NCI-H2107 treated with DMSO at 0.1 percent for 48 hours (cell line): ENCODE data around the gene PTPN21.
A peak's percentile ranks its signal among the peaks of the same experiment; 100 is the strongest.

Source experiments
- DNase-seq: peaks from one replicate; lab custom pipeline; 2025; ENCODE audit not compliant: unreplicated experiment; lab: John Stamatoyannopoulos, UW

The PTPN21 gene

GRCh38 chr14:88554457-88555286 lies at the start of gene PTPN21:
TSS of gene PTPN21 (minus strand) at chr14:88555007. CDS start at chr14:88550417, 4,590 bp downstream.
- DNase-seq = no peak

DNA sequence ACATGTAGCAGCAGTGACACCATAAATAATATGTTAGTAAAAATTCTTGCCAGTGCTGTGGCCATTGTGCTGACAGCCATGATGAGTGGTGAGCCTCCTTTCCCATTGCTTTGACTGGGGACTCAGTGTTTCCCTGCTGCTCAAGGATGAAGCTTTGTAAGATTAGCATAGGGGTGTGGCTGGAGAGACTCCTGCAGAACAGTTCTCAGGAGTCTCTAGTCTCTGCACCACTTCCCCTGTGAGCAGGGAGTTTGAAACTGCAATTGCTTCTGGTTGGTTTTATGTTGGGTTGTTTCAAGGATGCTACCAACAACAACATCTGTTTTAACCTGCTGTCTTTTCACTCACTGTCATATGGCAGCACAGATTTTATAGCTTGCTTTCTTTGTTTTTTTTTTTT lies 49.4 kb upstream of the PTPN21 start:
- no peak for DNase-seq

- no peak for DNase-seq
These were observed 45.1 kb upstream of the PTPN21 start for GRCh38 chr14:88599761-88600439.

DNA sequence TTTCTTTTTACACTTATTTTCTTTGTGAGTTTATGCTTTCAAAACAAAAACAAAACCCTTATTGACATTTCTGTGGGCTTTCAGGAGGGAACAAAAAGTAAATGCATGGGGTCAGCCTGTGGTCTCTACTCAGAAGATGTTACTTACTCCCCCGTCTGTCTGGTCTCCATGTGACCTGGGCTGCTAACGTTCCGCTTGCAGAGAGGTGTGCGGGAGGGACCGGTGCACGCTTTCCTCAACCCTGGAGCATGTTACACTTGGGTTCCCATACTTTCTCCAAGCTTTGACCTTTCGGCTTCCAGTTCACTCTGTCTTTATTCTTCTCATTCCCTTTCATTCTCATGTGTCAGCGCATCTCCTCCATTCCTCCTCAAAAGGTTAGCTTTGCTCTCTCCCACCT lies 44.5 kb upstream of the PTPN21 start:
- no peak for DNase-seq

- no peak for DNase-seq
These were observed 43.4 kb upstream of the PTPN21 start for GRCh38 chr14:88598097-88598675.

GRCh38 chr14:88597601-88598000 lies 42.8 kb upstream of the PTPN21 start:
- DNase-seq = no peak

GRCh38 chr14:88597038-88597437 lies 42.2 kb upstream of the PTPN21 start:
- DNase-seq = no peak

GRCh38 chr14:88592031-88592430 lies 37.2 kb upstream of the PTPN21 start:
- peak; percentile 24 for DNase-seq

DNA sequence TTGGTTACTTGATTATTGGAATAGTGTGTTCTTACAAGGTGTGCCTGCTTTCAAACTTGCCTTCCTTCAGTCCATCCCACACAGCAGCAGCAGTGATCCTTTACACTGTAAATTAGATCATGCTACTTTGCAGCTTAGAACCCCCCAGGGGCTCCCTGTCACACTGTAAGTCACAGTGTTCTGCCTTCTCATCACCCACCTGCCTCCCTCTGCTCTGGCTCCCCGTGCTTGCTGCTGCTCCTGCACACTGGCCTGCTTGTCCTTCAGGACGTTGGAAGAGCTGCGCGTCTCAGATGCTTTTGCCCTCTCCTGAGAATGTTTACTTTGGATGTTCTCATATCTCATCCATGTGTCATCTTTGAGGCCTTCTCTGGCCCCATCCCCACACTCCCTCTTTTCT lies 35.4 kb upstream of the PTPN21 start:
- no peak for DNase-seq

GRCh38 chr14:88588081-88588480 lies 33.3 kb upstream of the PTPN21 start:
- DNase-seq = no peak

GRCh38 chr14:88584451-88584850 lies 29.6 kb upstream of the PTPN21 start:
- DNase-seq = peak; percentile 34

DNA sequence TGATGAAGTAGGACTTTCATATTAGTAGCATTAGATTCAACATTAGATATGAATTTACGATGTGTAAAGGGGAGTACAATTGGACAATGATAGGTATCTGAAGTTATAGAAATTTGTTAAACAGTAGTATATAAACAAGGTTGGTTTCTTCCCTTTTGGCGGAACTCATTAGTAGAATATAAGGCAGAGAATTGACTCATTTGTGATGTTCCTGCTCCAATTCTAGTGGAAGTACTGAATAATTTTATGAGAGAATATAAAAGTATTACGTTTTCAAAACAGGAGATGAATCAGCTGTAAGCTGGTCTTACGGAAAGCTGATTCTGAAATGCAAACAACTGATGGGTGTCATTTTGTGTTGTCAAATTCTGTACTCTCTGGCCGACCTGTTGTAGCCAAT lies 21.4 kb upstream of the PTPN21 start:
- DNase-seq = no peak

DNA sequence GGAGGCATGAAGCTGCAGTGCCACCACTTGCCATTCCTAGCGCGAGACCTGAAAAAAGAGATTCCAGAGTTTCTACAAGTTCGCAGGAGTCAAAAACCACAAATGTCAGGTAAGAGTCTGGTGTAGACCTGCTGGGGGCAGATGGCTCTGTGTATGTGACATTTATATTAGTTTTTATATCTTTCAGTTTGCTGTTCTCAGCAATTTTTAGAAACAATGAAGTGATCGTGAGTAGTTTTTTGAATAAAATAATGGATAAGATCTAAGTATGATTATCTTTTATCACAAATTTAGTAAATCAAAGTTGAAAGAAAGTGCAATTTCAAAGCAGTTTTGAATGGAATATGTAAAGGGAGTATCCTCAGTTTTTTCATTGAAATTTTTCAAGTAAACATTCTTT lies 17.3 kb upstream of the PTPN21 start:
- DNase-seq = no peak

GRCh38 chr14:88568196-88568595 lies 13.4 kb upstream of the PTPN21 start:
- no peak for DNase-seq

- no peak for DNase-seq
These were observed 10.6 kb upstream of the PTPN21 start for GRCh38 chr14:88565427-88565826.

DNA sequence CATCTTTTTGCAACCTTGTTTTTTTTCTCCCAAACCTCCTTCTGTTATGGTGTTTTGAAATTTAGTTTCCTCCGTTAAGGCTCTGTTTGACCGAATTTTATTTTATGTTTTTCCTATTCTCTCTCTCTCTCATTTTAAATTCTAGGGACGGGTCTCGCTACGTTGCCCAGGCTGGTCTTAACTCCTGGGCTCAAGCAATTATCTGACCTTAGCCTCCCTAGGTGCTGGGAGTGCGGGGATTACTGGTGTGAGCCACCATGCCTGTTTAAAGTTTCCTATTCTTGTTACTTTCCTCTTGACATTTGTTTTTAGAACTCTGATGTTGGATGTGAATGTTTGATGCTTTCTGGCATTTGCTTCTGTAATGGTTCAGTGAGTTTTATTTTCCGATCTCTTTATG lies 9.0 kb upstream of the PTPN21 start:
- no peak for DNase-seq

GRCh38 chr14:88562831-88563686 lies 8.3 kb upstream of the PTPN21 start, which contains the start of gene ZC3H14:
TSS of gene ZC3H14 (plus strand) at chr14:88563037. CDS start at chr14:88563134, 97 bp downstream.
- peak; percentile 87 for DNase-seq

DNA sequence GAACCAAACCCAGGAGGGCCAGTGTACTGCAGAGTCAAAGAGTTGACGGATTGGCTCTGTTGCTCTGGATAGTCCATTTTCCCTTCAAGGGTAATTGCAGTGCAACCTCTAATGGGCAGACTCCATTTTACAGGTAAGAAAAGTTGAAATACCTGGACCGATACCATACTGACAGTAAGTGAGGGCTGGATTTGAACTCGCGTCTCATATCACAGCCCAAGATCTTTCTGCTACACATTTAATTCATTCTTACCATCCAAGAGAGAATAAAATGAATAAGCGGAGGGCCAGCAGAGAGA lies 7.7 kb upstream of the PTPN21 start:
- no peak for DNase-seq

DNA sequence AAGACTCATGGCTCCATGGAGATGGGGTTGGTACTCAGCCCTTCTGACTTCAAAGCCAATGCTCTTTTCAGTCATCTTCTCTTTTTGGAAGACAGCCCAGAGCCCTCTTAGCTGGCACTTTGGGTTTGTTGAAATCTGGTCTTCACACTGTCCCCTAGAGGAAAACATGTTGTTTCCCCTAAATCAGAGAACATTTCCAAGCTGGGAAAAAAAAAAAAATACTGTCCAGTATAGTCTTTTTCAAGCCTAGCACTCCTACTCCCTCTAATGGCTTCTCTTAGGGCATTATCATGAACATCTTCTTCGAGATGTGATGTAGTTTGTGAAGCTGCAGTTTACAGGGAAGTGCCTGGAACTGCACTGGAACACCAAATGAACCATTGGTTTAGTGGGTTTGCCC lies 5.0 kb upstream of the PTPN21 start:
- DNase-seq = peak; percentile 22

- no peak for DNase-seq
These were observed 1.8 kb upstream of the PTPN21 start for GRCh38 chr14:88556581-88556980.

- no peak for DNase-seq
These were observed 836 bp downstream of the PTPN21 start for GRCh38 chr14:88553886-88554456.
